Endothelial cell (in vitro differentiated cells): ENCODE results near the gene TPM4. TPM values are rescaled to one million over a fixed set of nuclear protein-coding genes. Genes with fewer than 3 reads are reported as not detected.

ENCODE experiments used
- DNase-seq: peaks from one replicate; pipeline ENCODE4 v3.0.0; 2021; ENCODE audit warnings: low spot score
- H3K27ac Mint-ChIP-seq: one replicate; pipeline ENCODE4 v1.8.0; 2021; ENCODE audit warnings: mixed read lengths, inconsistent platforms; ENCODE audit not compliant: unreplicated experiment
- H3K27me3 Mint-ChIP-seq: one replicate; pipeline ENCODE4 v1.8.0; 2021; ENCODE audit warnings: mild to moderate bottlenecking, moderate library complexity, mixed read lengths, inconsistent platforms; ENCODE audit not compliant: unreplicated experiment
- H3K36me3 Mint-ChIP-seq: one replicate; pipeline ENCODE4 v1.8.0; 2021; ENCODE audit warnings: mild to moderate bottlenecking, low read depth, mixed read lengths, inconsistent platforms; ENCODE audit not compliant: unreplicated experiment
- H3K4me1 Mint-ChIP-seq: one replicate; pipeline ENCODE4 v1.8.0; 2021; ENCODE audit warnings: mild to moderate bottlenecking, mixed read lengths, inconsistent platforms; ENCODE audit not compliant: unreplicated experiment
- H3K4me3 Mint-ChIP-seq: one replicate; pipeline ENCODE4 v1.8.0; 2021; ENCODE audit warnings: mild to moderate bottlenecking, mixed read lengths, inconsistent platforms; ENCODE audit not compliant: unreplicated experiment
- H3K9me3 Mint-ChIP-seq: one replicate; pipeline ENCODE4 v1.8.0; 2021; ENCODE audit warnings: mixed read lengths, inconsistent platforms; ENCODE audit not compliant: unreplicated experiment
- CTCF ChIP-seq: fragments of 200-600 bp; sonication (generic); IDR thresholded peaks from one replicate; pipeline ENCODE4 v1.5.0; 2021; ENCODE audit warnings: antibody characterized with exemption; ENCODE audit not compliant: unreplicated experiment
- total RNA-seq: library from RNA; stranded (reverse); fragmentation: NEBNext Ultra II Directional; extraction: Animal tissue kit (Norgen Biotek cat#: 25700); gene quantifications from one replicate; pipeline ENCODE4 v1.2.1, GENCODE V29; 2021; ENCODE audit not compliant: unreplicated experiment

The TPM4 gene
- total RNA-seq, 1 donor from 2014 or later = 644 TPM

DNA sequence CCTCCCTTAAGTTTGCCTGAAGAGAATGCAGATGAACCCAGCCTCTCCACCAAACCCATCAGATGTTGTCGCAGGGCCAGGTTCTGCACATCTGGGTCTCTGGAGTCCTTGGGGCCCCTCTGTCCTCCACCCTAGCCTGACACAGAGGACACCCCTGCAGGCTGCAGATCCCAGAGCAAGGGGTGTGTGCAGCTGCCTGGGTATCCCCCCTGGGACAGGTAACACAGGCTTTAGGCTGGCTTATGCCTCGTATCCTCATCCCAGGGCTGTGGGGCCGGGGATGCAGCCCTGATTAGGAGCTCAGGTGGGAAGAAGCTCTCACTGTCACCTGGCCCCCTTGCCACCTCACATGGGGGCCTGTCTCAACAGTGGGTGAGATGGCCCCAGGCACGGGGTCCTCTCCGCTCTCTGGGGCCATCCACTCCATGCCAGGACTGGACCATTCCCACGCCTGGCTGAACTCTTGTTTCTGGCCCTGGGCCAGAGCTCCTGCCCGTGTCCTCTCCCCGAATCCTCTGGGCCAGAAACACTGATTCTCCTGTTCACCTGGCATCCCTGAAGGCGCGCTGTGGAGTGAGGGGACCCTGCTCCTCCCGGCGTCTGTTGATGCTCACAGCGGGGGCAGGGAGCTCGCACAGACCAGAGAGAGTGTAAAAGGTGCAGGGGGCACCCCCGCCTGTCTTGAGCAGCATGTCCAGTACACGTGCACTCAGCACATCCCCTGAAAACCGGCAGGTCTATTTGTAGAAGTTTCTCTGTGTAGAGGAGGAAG lies 38.7 kb upstream of the TPM4 start:
- H3K27me3 Mint-ChIP-seq = peaks cover 11% of the 10 kb centered on the region
- TF ChIP-seq CTCF = no peak
- peaks cover 4% of the 10 kb centered on the region for H3K36me3 Mint-ChIP-seq
- no peak overlapping the region for H3K4me3 Mint-ChIP-seq
- no peak for DNase-seq
- H3K4me1 Mint-ChIP-seq = no peaks in the 10 kb centered on the region
- peaks cover 11% of the 10 kb centered on the region for H3K9me3 Mint-ChIP-seq
- H3K27ac Mint-ChIP-seq = no peak overlapping the region

GRCh38 chr19:16038196-16038695 lies 38.0 kb upstream of the TPM4 start:
- H3K4me1 Mint-ChIP-seq = no peaks in the 10 kb centered on the region
- no peak for DNase-seq
- H3K4me3 Mint-ChIP-seq = no peak overlapping the region
- no peak for TF ChIP-seq CTCF
- H3K27ac Mint-ChIP-seq = no peak overlapping the region
- H3K9me3 Mint-ChIP-seq = peaks cover 11% of the 10 kb centered on the region
- peaks cover 12% of the 10 kb centered on the region for H3K27me3 Mint-ChIP-seq
- peaks cover 4% of the 10 kb centered on the region for H3K36me3 Mint-ChIP-seq

- Mint-ChIP-seq H3K9me3 (peaks cover 11% of the 10 kb centered on the region), H3K36me3 (peaks cover 4% of the 10 kb centered on the region), H3K4me3 (no peak overlapping the region), H3K4me1 (no peaks in the 10 kb centered on the region), H3K27me3 (peaks cover 16% of the 10 kb centered on the region), H3K27ac (no peak overlapping the region)
- DNase-seq = no peak
- TF ChIP-seq CTCF = no peak
These were observed 37.2 kb upstream of the TPM4 start for GRCh38 chr19:16039081-16039480.

DNA sequence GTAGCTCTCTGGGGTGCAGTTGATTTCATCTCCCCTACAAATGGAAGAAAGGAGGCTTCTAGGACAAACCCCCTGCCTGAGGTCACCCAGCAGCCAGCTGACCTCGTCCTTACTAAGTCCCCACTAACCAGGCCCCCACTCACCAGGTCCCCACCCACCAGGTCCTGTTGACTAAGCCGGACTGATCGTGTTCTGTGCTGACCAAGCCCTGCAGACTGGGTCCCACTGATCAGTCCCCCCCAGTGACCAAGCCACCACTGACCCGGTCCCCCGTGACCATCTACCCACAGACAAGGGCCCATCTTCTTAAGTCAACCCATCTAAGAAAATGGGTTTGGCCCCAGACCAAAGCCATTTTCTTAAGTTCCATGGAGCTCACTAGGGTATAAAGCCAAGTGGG lies 36.8 kb upstream of the TPM4 start:
- peaks cover 7% of the 10 kb centered on the region for H3K9me3 Mint-ChIP-seq
- no peaks in the 10 kb centered on the region for H3K4me1 Mint-ChIP-seq
- H3K36me3 Mint-ChIP-seq = peaks cover 2% of the 10 kb centered on the region
- H3K4me3 Mint-ChIP-seq = no peak overlapping the region
- H3K27me3 Mint-ChIP-seq = peaks cover 16% of the 10 kb centered on the region
- DNase-seq = no peak
- no peak overlapping the region for H3K27ac Mint-ChIP-seq
- no peak for TF ChIP-seq CTCF

- Mint-ChIP-seq H3K4me3 (no peak overlapping the region), H3K9me3 (peaks cover under 1% of the 10 kb centered on the region), H3K36me3 (no peaks in the 10 kb centered on the region), H3K4me1 (no peaks in the 10 kb centered on the region), H3K27me3 (peaks cover 15% of the 10 kb centered on the region), H3K27ac (no peak overlapping the region)
- no peak for DNase-seq
- TF ChIP-seq CTCF = no peak
These were observed 35.7 kb upstream of the TPM4 start for GRCh38 chr19:16040642-16041041.
